ENCODE data around the gene SCAP. TPM values are rescaled to one million over a fixed set of nuclear protein-coding genes. Genes with fewer than 3 reads are reported as not detected.

SCAP gene
- total and polyA plus RNA-seq, 2 of the 13 experiments (the other 11 are each of a cell fraction or from before 2014, with no cell fraction given) = 40.4 to 53.3 TPM

- TF ChIP-seq ZNF746 (CRISPR knock-in tag; IDR thresholded peaks at IDR 0.05) = no peak
- TF ChIP-seq FUBP1 (CRISPR knock-in tag; IDR thresholded peaks at IDR 0.05; ENCODE audit: borderline replicate concordance) = no peak
- no peak for TF ChIP-seq ZNF430 (CRISPR knock-in tag; IDR thresholded peaks at IDR 0.05)
- TF ChIP-seq SCMH1 (CRISPR knock-in tag; IDR thresholded peaks at IDR 0.05; ENCODE audit: borderline replicate concordance) = no peak
- TF ChIP-seq PAXIP1 (CRISPR knock-in tag; conservative IDR thresholded peaks at IDR 0.05) = no peak
- no peak for TF ChIP-seq HMG20B (CRISPR knock-in tag; conservative IDR thresholded peaks at IDR 0.05)
- TF ChIP-seq ZBTB40 (IDR thresholded peaks at IDR 0.05) = no peak
- TF ChIP-seq ZBTB40 (CRISPR knock-in tag; IDR thresholded peaks at IDR 0.05) = no peak; the same call in 1 of the 2 replicates
- no peak for TF ChIP-seq SKIL (CRISPR knock-in tag; IDR thresholded peaks at IDR 0.05; ENCODE audit: borderline replicate concordance)
- no peak for TF ChIP-seq CBX1 (IDR thresholded peaks at IDR 0.05; ENCODE audit: low read depth)
- TF ChIP-seq ISL2 (CRISPR knock-in tag; IDR thresholded peaks at IDR 0.05) = no peak
Measured at GRCh38 chr3:47522082-47522987, 46.6 kb upstream of the SCAP start (continued).

Measured in HepG2 (cell line).